Measurements from ENCODE around the gene FGF23. TPM values are rescaled to one million over a fixed set of nuclear protein-coding genes. Genes with fewer than 3 reads are reported as not detected.

FGF23 gene
- total and polyA plus RNA-seq, 2 of the 4 experiments (the other 2 are of a cell fraction) = not detected

DNA sequence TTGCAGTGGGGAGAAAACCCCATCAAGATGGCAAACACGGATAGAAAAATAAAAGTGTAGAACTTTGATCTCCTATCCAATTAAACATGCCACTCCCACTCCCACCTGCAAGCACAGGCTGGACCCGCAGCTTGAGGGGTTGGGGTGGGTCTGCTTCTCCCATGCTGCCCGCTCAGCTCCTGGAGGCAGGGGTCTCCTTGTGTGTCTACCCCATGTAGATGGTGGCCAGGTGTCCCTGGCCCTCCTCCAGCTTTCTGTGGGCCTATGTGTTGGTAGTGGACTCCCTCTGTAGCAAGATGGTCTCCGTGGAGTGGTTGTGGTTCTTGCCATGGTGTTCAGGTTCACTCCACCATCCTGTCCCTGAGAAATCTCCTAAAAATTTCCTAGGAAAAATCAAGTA is 23.5 kb upstream of the FGF23 start:
- CTCF ChIA-PET = interaction anchor here (0.6 kb wide), 1 partner anchor 474 kb away, joined by 4 read pairs; no protein-coding TSS in a partner anchor
- H3K9ac ChIP-seq (ENCODE audit: low read depth, low read length) = no peak overlapping the region
- no peak overlapping the region for H3K56ac ChIP-seq (ENCODE audit: extremely low read depth, insufficient read depth, low read length)
- H2BK15ac ChIP-seq (ENCODE audit: low read depth, low read length) = no peak overlapping the region
- no peak overlapping the region for H2AFZ ChIP-seq (replicated peaks; ENCODE audit: low read length, poor library complexity)
- H4K5ac ChIP-seq (ENCODE audit: low read depth, low read length) = no peak overlapping the region
- BruUV-seq (replicated peaks) = no TSS peak
- no peak overlapping the region for H4K8ac ChIP-seq (ENCODE audit: low read depth in 2 of 2, low read length in 2 of 2)
- in situ Hi-C loops (cut with MboI; ENCODE audit: low sequenced_read_pairs) (no loop called here), dilution Hi-C loops (cut with HindIII; ENCODE audit: low sequenced_read_pairs, unreplicated experiment) (no loop called here), intact Hi-C loops (cut with micrococcal nuclease) (no loop called here)
- H2AK5ac ChIP-seq (ENCODE audit: low read depth, low read length) = no peak overlapping the region
- H3K4me2 ChIP-seq (ENCODE audit: low read depth, low read length) = no peak overlapping the region
- DNase-seq = no peak
- no peak overlapping the region for H3K27ac ChIP-seq (ENCODE audit: insufficient read depth, low read length)
- H3K4me1 ChIP-seq (ENCODE audit: control insufficient read depth, insufficient read depth, low read length) = no peaks in the 10 kb centered on the region
- no peaks in the 10 kb centered on the region for H3K9me1 ChIP-seq (ENCODE audit: insufficient read depth, low read length)
- H2AK9ac ChIP-seq (replicated peaks; ENCODE audit: low read depth, low read length, poor library complexity) = no peak overlapping the region
- H3K4me3 ChIP-seq (ENCODE audit: insufficient read depth, low read depth, low read length) = no peak overlapping the region
- no peaks in the 10 kb centered on the region for H3K9me3 ChIP-seq (ENCODE audit: control insufficient read depth, insufficient read depth, low read length)
- H3K18ac ChIP-seq (ENCODE audit: low read depth, low read length) = no peak overlapping the region
- WGBS, 2 experiments (ENCODE audit: extremely low coverage in 2 of 2, insufficient read length in 1 of 2) = no CpG with 5 or more reads among the region's 4 CpGs
- no peak overlapping the region for H2BK5ac ChIP-seq (ENCODE audit: low read depth, low read length, poor library complexity, severe bottlenecking)
- no peak overlapping the region for H2BK120ac ChIP-seq (ENCODE audit: low read depth, low read length)
- POLR2A ChIA-PET (ENCODE audit: unreplicated experiment) = no interaction called here
- H3K23ac ChIP-seq (ENCODE audit: low read depth, low read length) = no peak overlapping the region
- H3K14ac ChIP-seq (replicated peaks; ENCODE audit: low read depth, low read length) = no peak overlapping the region
- H3K4ac ChIP-seq (ENCODE audit: low read depth, low read length) = no peak overlapping the region
- TF ChIP-seq CEBPB (IDR thresholded peaks at IDR 0.05; ENCODE audit: low read depth, low read length) = no peak
- no peak for TF ChIP-seq BHLHE40 (IDR thresholded peaks at IDR 0.05; ENCODE audit: low read depth, low read length)
- TF ChIP-seq RAD21 (IDR thresholded peaks at IDR 0.05; ENCODE audit: low read length) = no peak
- TF ChIP-seq, protein P1, sequence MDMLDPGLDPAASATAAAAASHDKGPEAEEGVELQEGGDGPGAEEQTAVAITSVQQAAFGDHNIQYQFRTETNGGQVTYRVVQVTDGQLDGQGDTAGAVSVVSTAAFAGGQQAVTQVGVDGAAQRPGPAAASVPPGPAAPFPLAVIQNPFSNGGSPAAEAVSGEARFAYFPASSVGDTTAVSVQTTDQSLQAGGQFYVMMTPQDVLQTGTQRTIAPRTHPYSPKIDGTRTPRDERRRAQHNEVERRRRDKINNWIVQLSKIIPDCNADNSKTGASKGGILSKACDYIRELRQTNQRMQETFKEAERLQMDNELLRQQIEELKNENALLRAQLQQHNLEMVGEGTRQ (IDR thresholded peaks at IDR 0.05; ENCODE audit: low read depth, low read length) = no peak
- TF ChIP-seq MAFK (IDR thresholded peaks at IDR 0.05; ENCODE audit: low read depth, low read length) = no peak
- no peaks in the 10 kb centered on the region for H3K36me3 ChIP-seq (ENCODE audit: control insufficient read depth, insufficient read depth, low read length)
- ATAC-seq (ENCODE audit: low read depth) = no peak
- H4K91ac ChIP-seq (ENCODE audit: insufficient read depth, low read depth, low read length) = no peak overlapping the region
- H4K20me1 ChIP-seq (ENCODE audit: insufficient read depth, low read length) = no peaks in the 10 kb centered on the region
- no peak overlapping the region for H2BK20ac ChIP-seq (ENCODE audit: low read depth, low read length)
- no peaks in the 10 kb centered on the region for H3K79me1 ChIP-seq (ENCODE audit: low read depth in 1 of 2, low read length in 2 of 2)
- peaks cover 6% of the 10 kb centered on the region for H3K27me3 ChIP-seq (ENCODE audit: control insufficient read depth, insufficient read depth, low read length)

All from IMR-90 (cell line).